Testis (tissue), 3 donors: ENCODE measurements around the gene RBM3. TPM values are rescaled to one million over a fixed set of nuclear protein-coding genes. Genes with fewer than 3 reads are reported as not detected.
A peak's percentile ranks its signal among the peaks of the same experiment; 100 is the strongest.

Experiments
- DNase-seq: peaks from one replicate; pipeline ENCODE4 v3.0.0-alpha.2; 2019
- H3K27ac ChIP-seq, 2 donors: fragments of 200-600 bp; sonication (generic); one replicate each; pipeline ENCODE4 v1.5.1; 2019
- H3K27me3 ChIP-seq: fragments of 200-600 bp; sonication (generic); one replicate; pipeline ENCODE4 v1.5.1; 2019
- H3K36me3 ChIP-seq: fragments of 200-600 bp; sonication (generic); one replicate; pipeline ENCODE4 v1.5.1; 2017; ENCODE audit warnings: low read depth; ENCODE audit errors: missing control alignments
- H3K4me1 ChIP-seq: fragments of 200-600 bp; sonication (generic); one replicate; pipeline ENCODE4 v1.5.1; 2019
- H3K4me3 ChIP-seq, 2 donors: fragments of 200-600 bp; sonication (generic); one replicate each; pipeline ENCODE4 v1.5.1; 2017 to 2019
- H3K9me3 ChIP-seq: fragments of 200-600 bp; sonication (generic); one replicate; pipeline ENCODE4 v1.5.1; 2017
- POLR2A ChIP-seq: fragments of 450-650 bp; IDR thresholded peaks from one replicate; pipeline ENCODE4 v1.6.1; 2017; ENCODE audit warnings: antibody characterized with exemption, mild to moderate bottlenecking, moderate library complexity
- WGBS, 2 donors: methylation state at CpG; one replicate each; pipeline ENCODE4 v1.1.5; 2018; 5-methylcytosine and 5-hydroxymethylcytosine counted together
- intact Hi-C: fragments of 100-400 bp; cut with DNase I; formaldehyde crosslinking; loops from one replicate; pipeline ENCODE4 v1.15.1; 2023; ENCODE audit warnings: low total_unique reads
- polyA plus RNA-seq: library from polyadenylated mRNA; stranded (reverse); fragments of 350-450 nt; fragmentation: Illumina TruSeq; extraction: RNeasy Lipid Tissue Mini Kit (QIAGEN cat#74804); gene quantifications from one replicate; pipeline ENCODE4 v1.2.3, GENCODE V29; 2014; ENCODE audit warnings: low read depth, low replicate concordance; ENCODE audit not compliant: insufficient read depth
- total RNA-seq, 2 donors: library from RNA; depleted of rRNA; stranded (reverse); fragments of >200 nt; gene quantifications; one replicate each; pipeline ENCODE4 v1.2.3, GENCODE V29; 2016
- TF ChIP-seq, protein P1 (sequence below), 3 experiments: fragments of 450-650 bp in 2 of 3; fragments of 200-600 bp in 1 of 3; sonication (generic) in 1 of 3; IDR thresholded peaks; one replicate each; pipeline ENCODE4 v1.5.1; 2016 to 2019; ENCODE audit warnings: antibody characterized with exemption in 3 of 3, mild to moderate bottlenecking in 2 of 3, moderate library complexity in 1 of 3

The RBM3 gene
- total and polyA plus RNA-seq, 3 donors from 2014 or later, result 121 to 214 (median 167) TPM

DNA sequence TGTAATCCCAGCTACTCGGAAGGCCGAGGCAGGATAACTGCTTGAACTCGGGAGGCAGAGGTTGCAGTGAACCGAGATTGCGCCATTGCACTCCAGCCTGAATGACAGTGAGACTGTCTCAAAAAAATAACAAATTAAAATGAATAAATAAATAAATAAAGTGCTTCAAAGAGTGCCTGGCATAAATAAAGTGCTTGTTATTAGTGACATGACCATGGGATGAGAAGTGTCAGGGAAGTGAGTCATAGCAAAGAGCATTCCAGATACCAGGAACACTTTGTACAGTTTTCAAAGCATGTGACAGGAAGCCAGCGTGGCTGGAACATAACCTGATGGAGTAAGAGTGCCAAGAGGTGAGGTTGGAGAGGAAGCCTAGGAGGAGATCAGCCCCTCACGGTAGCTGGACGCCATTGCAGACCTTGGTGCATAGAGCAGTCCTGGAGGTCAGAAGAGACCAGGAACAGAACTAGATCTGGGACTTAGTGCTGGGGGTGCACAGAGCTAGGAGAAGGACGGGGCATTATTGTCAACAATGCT is 17.0 kb downstream of the RBM3 start:
- TF ChIP-seq POLR2A, result no peak
- TF ChIP-seq, protein P1, sequence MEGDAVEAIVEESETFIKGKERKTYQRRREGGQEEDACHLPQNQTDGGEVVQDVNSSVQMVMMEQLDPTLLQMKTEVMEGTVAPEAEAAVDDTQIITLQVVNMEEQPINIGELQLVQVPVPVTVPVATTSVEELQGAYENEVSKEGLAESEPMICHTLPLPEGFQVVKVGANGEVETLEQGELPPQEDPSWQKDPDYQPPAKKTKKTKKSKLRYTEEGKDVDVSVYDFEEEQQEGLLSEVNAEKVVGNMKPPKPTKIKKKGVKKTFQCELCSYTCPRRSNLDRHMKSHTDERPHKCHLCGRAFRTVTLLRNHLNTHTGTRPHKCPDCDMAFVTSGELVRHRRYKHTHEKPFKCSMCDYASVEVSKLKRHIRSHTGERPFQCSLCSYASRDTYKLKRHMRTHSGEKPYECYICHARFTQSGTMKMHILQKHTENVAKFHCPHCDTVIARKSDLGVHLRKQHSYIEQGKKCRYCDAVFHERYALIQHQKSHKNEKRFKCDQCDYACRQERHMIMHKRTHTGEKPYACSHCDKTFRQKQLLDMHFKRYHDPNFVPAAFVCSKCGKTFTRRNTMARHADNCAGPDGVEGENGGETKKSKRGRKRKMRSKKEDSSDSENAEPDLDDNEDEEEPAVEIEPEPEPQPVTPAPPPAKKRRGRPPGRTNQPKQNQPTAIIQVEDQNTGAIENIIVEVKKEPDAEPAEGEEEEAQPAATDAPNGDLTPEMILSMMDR (IDR thresholded peaks at IDR 0.05), result no peak
- Histone ChIP-seq H3K9me3 (no peaks in the 10 kb centered on the region), H3K4me3 (no peak overlapping the region), H3K27ac (no peak overlapping the region), H3K27me3 (no peaks in the 10 kb centered on the region), H3K4me1 (no peaks in the 10 kb centered on the region), H3K36me3 (no peaks in the 10 kb centered on the region)
- intact Hi-C loops, result no loop called here
- DNase-seq, result peak; percentile 19
- WGBS, 2 donors, result 60 to 63% methylated on average over 5 to 9 of the region's 9 CpGs

DNA sequence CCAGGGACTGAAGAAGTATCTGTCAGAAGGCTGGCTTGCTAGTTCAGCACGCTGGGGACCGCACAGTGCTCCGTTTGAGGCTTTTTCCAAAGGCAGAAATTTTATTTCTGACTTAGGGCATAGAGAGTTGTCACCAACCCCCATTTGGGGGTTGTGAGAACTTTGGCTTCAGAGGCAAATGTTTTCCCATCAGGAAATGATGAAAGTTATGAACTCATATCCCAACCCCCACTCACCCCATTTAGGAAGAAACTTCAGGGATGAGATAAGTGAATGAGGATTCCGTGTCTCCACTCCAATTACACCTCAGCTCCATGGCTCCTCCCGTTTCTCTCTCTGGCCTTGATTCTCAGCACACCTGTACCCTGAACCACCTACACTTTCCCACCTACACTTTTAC is 18.7 kb downstream of the RBM3 start:
- H3K27ac ChIP-seq, result no peak overlapping the region
- H3K4me3 ChIP-seq, result no peak overlapping the region
- no peaks in the 10 kb centered on the region for H3K9me3 ChIP-seq
- no peaks in the 10 kb centered on the region for H3K27me3 ChIP-seq
- TF ChIP-seq, protein P1 (IDR thresholded peaks at IDR 0.05), result no peak
- no peak for TF ChIP-seq POLR2A
- DNase-seq, result no peak
- intact Hi-C loops, result no loop called here
- 84 to 87% methylated on average over 4 to 5 of the region's 5 CpGs for WGBS, 2 donors
- H3K4me1 ChIP-seq, result peaks cover 5% of the 10 kb centered on the region
- H3K36me3 ChIP-seq, result no peaks in the 10 kb centered on the region

DNA sequence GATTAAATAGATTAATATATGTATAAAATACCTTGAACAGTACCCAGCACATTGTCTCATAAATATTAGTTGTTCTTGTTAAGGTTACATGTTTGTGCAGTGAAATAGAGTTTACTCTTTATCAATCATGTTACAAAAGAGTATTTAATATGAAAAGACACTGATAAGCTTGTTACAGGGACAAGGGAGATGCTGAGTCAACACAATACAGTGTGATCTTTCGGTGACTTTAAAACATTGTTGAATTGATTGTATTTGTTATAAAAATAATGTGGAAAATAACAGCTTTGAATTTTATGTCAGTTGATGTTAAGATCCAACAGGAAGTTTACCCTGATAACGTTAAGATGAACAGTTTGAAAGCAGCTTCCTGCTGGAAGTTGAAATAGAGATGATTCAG is 21.6 kb downstream of the RBM3 start:
- no peak overlapping the region for H3K27ac ChIP-seq
- WGBS, 2 donors, result 26 to 38% methylated on average over 2 of the region's 2 CpGs
- DNase-seq, result no peak
- H3K4me3 ChIP-seq, result no peak overlapping the region
- no peaks in the 10 kb centered on the region for H3K9me3 ChIP-seq
- no peaks in the 10 kb centered on the region for H3K36me3 ChIP-seq
- intact Hi-C loops, result no loop called here
- peaks cover 5% of the 10 kb centered on the region for H3K4me1 ChIP-seq
- H3K27me3 ChIP-seq, result no peaks in the 10 kb centered on the region
- TF ChIP-seq, protein P1 (IDR thresholded peaks at IDR 0.05), result no peak
- TF ChIP-seq POLR2A, result no peak

DNA sequence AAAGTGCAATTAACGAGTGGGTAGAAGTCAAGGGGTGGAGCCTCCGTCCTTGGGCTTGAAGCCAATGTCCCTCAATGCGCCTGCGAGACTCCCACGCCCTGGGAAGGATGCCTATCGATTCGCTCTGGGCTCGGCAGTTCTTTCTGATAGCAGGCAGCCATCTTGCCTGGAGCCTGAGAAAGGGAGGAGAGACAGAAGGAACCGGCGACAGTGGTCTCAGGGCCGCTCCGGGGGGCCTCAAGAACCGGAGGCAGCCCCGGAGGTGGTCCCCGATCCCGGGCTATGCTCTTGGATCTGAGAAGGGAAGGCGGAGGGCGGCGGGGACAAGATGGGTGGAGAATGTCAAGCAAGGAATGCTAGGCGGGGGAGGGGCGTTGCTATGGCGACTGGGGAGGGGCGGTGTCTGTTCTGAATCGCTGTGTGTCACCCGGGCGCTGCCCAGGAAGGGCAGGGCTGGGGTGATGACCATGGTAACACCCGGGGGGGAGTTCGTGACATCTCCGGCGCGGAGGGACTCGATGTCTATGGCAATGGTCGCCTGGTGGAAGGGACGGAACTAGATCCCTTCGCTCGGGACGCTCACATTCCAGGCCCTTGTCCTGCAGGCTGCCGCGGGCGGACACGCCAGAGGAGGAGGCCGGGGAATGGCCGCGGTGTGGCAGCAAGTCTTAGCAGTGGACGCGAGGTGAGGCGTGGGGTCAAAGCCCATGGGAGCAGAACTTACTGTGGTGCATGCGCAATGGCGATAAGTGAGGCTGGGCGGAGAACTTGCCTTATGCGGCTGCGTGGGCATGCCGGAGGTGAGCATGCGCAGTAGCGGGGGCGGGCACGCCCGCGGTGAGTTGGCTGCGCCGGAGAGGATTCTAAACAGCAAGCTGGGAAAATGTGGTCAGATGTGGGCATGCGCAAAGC is 23.3 kb downstream of the RBM3 start, which contains the start of gene WDR13:
Gene WDR13, plus strand, starts transcription at position 140 of the 912 bp plus-strand sequence. Its CDS starts 505 bp downstream, at position 645.
- WGBS, 2 donors, result 3 to 6% methylated on average over 29 to 48 of the region's 62 CpGs
- H3K4me1 ChIP-seq, result peaks cover 5% of the 10 kb centered on the region
- peak within 1 kb of the TSS; percentile 93 to 95 for H3K27ac ChIP-seq
- H3K4me3 ChIP-seq, result peak within 1 kb of the TSS; percentile 66 to 67
- intact Hi-C loops, result no loop called here
- H3K27me3 ChIP-seq, result no peaks in the 10 kb centered on the region
- DNase-seq, result peak; percentile 94
- TF ChIP-seq, protein P1 (IDR thresholded peaks at IDR 0.05), result no peak
- no peak for TF ChIP-seq POLR2A
- no peaks in the 10 kb centered on the region for H3K36me3 ChIP-seq
- no peaks in the 10 kb centered on the region for H3K9me3 ChIP-seq
